Activated CD4-positive, alpha-beta T cell treated with anti-CD3 and anti-CD28 coated beads, Interleukin-2, amount 10 ng/mL, durations not matched to agents 7 days and 5 days (primary cell): Measurements from ENCODE around the gene SH3D19. TPM values are rescaled to one million over a fixed set of nuclear protein-coding genes. Genes with fewer than 3 reads are reported as not detected.

Experiments used
- CTCF ChIA-PET: fragments of 350-600 bp; sonication (Branson Sonifier 250); formaldehyde crosslinking; loops from one replicate; lab custom pipeline; 2021; ENCODE audit warnings: antibody characterized with exemption; lab: Charles Lee
- POLR2A ChIA-PET: fragments of 350-600 bp; sonication (Branson Sonifier 250); formaldehyde crosslinking; loops from one replicate; lab custom pipeline; 2021; ENCODE audit warnings: antibody characterized with exemption; lab: Charles Lee
- DNase-seq: peaks from one replicate; pipeline ENCODE4 v3.0.0-alpha.2; 2020
- H3K27ac Mint-ChIP-seq: one replicate; pipeline ENCODE4 v1.8.0; 2021; ENCODE audit warnings: mild to moderate bottlenecking, moderate library complexity, mixed read lengths
- H3K27me3 Mint-ChIP-seq: one replicate; pipeline ENCODE4 v1.8.0; 2021; ENCODE audit warnings: mixed read lengths
- H3K36me3 Mint-ChIP-seq: one replicate; pipeline ENCODE4 v1.8.0; 2021; ENCODE audit warnings: low read depth, mixed read lengths
- H3K4me1 Mint-ChIP-seq: one replicate; pipeline ENCODE4 v1.8.0; 2021; ENCODE audit warnings: mixed read lengths
- H3K4me3 Mint-ChIP-seq: one replicate; pipeline ENCODE4 v1.8.0; 2021; ENCODE audit warnings: mild to moderate bottlenecking, moderate library complexity, mixed read lengths
- H3K9me3 Mint-ChIP-seq: one replicate; pipeline ENCODE4 v1.8.0; 2021; ENCODE audit warnings: mixed read lengths
- total RNA-seq, 2 experiments: library from RNA; stranded (reverse); gene quantifications; one replicate each; pipeline ENCODE4 v1.2.3, GENCODE V29; 2021

Gene SH3D19
- total RNA-seq, 2 experiments from 2014 or later, result not detected

- POLR2A ChIA-PET, result no interaction called here
- H3K36me3 Mint-ChIP-seq, result no peaks in the 10 kb centered on the region
- DNase-seq, result no peak
- H3K4me1 Mint-ChIP-seq, result no peaks in the 10 kb centered on the region
- no peaks in the 10 kb centered on the region for H3K9me3 Mint-ChIP-seq
- H3K27ac Mint-ChIP-seq, result no peak overlapping the region
- CTCF ChIA-PET, result interaction anchor here (1.0 to 1.5 kb wide), 2 partner anchors 16 to 18 kb away, joined by 3 to 5 read pairs; no protein-coding TSS in a partner anchor
- no peak overlapping the region for H3K4me3 Mint-ChIP-seq
- H3K27me3 Mint-ChIP-seq, result peaks cover 2% of the 10 kb centered on the region
These were observed 118.2 kb downstream of the SH3D19 start for GRCh38 chr4:151207186-151207585.

- Mint-ChIP-seq H3K9me3 (no peaks in the 10 kb centered on the region), H3K27me3 (peaks cover 2% of the 10 kb centered on the region), H3K4me3 (no peak overlapping the region), H3K36me3 (no peaks in the 10 kb centered on the region), H3K4me1 (no peaks in the 10 kb centered on the region), H3K27ac (no peak overlapping the region)
- CTCF ChIA-PET, result interaction anchor here (1.0 to 1.5 kb wide), 2 partner anchors 16 to 19 kb away, joined by 3 to 5 read pairs; no protein-coding TSS in a partner anchor
- POLR2A ChIA-PET, result no interaction called here
- DNase-seq, result no peak
These were observed 119.0 kb downstream of the SH3D19 start for GRCh38 chr4:151206241-151207005.

GRCh38 chr4:151205722-151206121, 119.7 kb downstream of the SH3D19 start:
- H3K27me3 Mint-ChIP-seq, result peaks cover 2% of the 10 kb centered on the region
- H3K27ac Mint-ChIP-seq, result no peak overlapping the region
- H3K4me3 Mint-ChIP-seq, result no peak overlapping the region
- ChIA-PET CTCF (no interaction called here), POLR2A (no interaction called here)
- no peaks in the 10 kb centered on the region for H3K4me1 Mint-ChIP-seq
- DNase-seq, result no peak
- no peaks in the 10 kb centered on the region for H3K9me3 Mint-ChIP-seq
- H3K36me3 Mint-ChIP-seq, result no peaks in the 10 kb centered on the region

- H3K27me3 Mint-ChIP-seq, result peaks cover 2% of the 10 kb centered on the region
- DNase-seq, result no peak
- no peaks in the 10 kb centered on the region for H3K9me3 Mint-ChIP-seq
- ChIA-PET POLR2A (no interaction called here), CTCF (interaction anchor here (0.9 kb wide), 1 partner anchor 141 kb away, joined by 3 read pairs; no protein-coding TSS in a partner anchor)
- no peaks in the 10 kb centered on the region for H3K36me3 Mint-ChIP-seq
- no peak overlapping the region for H3K27ac Mint-ChIP-seq
- no peaks in the 10 kb centered on the region for H3K4me1 Mint-ChIP-seq
- no peak overlapping the region for H3K4me3 Mint-ChIP-seq
These were observed 120.4 kb downstream of the SH3D19 start for GRCh38 chr4:151204925-151205524.

GRCh38 chr4:151202851-151203455, 122.5 kb downstream of the SH3D19 start:
- ChIA-PET CTCF (no interaction called here), POLR2A (no interaction called here)
- Mint-ChIP-seq H3K9me3 (no peaks in the 10 kb centered on the region), H3K36me3 (no peaks in the 10 kb centered on the region), H3K27me3 (peaks cover 2% of the 10 kb centered on the region), H3K4me1 (no peaks in the 10 kb centered on the region), H3K4me3 (no peak overlapping the region), H3K27ac (no peak overlapping the region)
- no peak for DNase-seq

- POLR2A ChIA-PET, result no interaction called here
- peaks cover 2% of the 10 kb centered on the region for H3K27me3 Mint-ChIP-seq
These were observed 123.0 kb downstream of the SH3D19 start for GRCh38 chr4:151202381-151202780.

GRCh38 chr4:151199319-151200190, 125.8 kb downstream of the SH3D19 start:
- peaks cover 2% of the 10 kb centered on the region for H3K27me3 Mint-ChIP-seq
- POLR2A ChIA-PET, result no interaction called here
- H3K4me3 Mint-ChIP-seq, result no peak overlapping the region
- no peaks in the 10 kb centered on the region for H3K9me3 Mint-ChIP-seq
- no peak for DNase-seq
- no peak overlapping the region for H3K27ac Mint-ChIP-seq
- H3K36me3 Mint-ChIP-seq, result no peaks in the 10 kb centered on the region
- H3K4me1 Mint-ChIP-seq, result no peaks in the 10 kb centered on the region
- CTCF ChIA-PET, result no interaction called here

More at GRCh38 chr4:151202381-151202780, 123.0 kb downstream of the SH3D19 start:
- H3K4me3 Mint-ChIP-seq, result no peak overlapping the region
- no peak overlapping the region for H3K27ac Mint-ChIP-seq
- no peaks in the 10 kb centered on the region for H3K36me3 Mint-ChIP-seq
- no peaks in the 10 kb centered on the region for H3K4me1 Mint-ChIP-seq
- no peak for DNase-seq
- CTCF ChIA-PET, result no interaction called here
- H3K9me3 Mint-ChIP-seq, result no peaks in the 10 kb centered on the region

- DNase-seq, result no peak
- H3K36me3 Mint-ChIP-seq, result no peaks in the 10 kb centered on the region
- H3K9me3 Mint-ChIP-seq, result no peaks in the 10 kb centered on the region
- POLR2A ChIA-PET, result no interaction called here
- H3K4me3 Mint-ChIP-seq, result no peak overlapping the region
- CTCF ChIA-PET, result no interaction called here
- H3K27ac Mint-ChIP-seq, result no peak overlapping the region
- no peaks in the 10 kb centered on the region for H3K4me1 Mint-ChIP-seq
- H3K27me3 Mint-ChIP-seq, result peaks cover 2% of the 10 kb centered on the region
These were observed 126.7 kb downstream of the SH3D19 start for GRCh38 chr4:151198748-151199147.

GRCh38 chr4:151197247-151197646, 128.2 kb downstream of the SH3D19 start:
- POLR2A ChIA-PET, result no interaction called here

GRCh38 chr4:151195801-151196200, 129.6 kb downstream of the SH3D19 start:
- Mint-ChIP-seq H3K9me3 (no peaks in the 10 kb centered on the region), H3K4me1 (no peaks in the 10 kb centered on the region), H3K4me3 (no peak overlapping the region), H3K27me3 (peaks cover 2% of the 10 kb centered on the region), H3K36me3 (no peaks in the 10 kb centered on the region), H3K27ac (no peak overlapping the region)
- CTCF ChIA-PET, result no interaction called here
- POLR2A ChIA-PET, result no interaction called here
- no peak for DNase-seq

More at GRCh38 chr4:151197247-151197646, 128.2 kb downstream of the SH3D19 start:
- no peak overlapping the region for H3K4me3 Mint-ChIP-seq
- H3K27me3 Mint-ChIP-seq, result peaks cover 2% of the 10 kb centered on the region
- DNase-seq, result no peak
- CTCF ChIA-PET, result no interaction called here
- no peaks in the 10 kb centered on the region for H3K4me1 Mint-ChIP-seq
- H3K9me3 Mint-ChIP-seq, result no peaks in the 10 kb centered on the region
- H3K27ac Mint-ChIP-seq, result no peak overlapping the region
- no peaks in the 10 kb centered on the region for H3K36me3 Mint-ChIP-seq

GRCh38 chr4:151193414-151193813, 132.0 kb downstream of the SH3D19 start:
- Mint-ChIP-seq H3K9me3 (peaks cover 2% of the 10 kb centered on the region), H3K4me1 (no peaks in the 10 kb centered on the region), H3K4me3 (no peak overlapping the region), H3K27me3 (peaks cover 2% of the 10 kb centered on the region), H3K27ac (no peak overlapping the region), H3K36me3 (no peaks in the 10 kb centered on the region)
- ChIA-PET POLR2A (no interaction called here), CTCF (no interaction called here)
- no peak for DNase-seq

GRCh38 chr4:151192556-151193235, 132.7 kb downstream of the SH3D19 start:
- POLR2A ChIA-PET, result no interaction called here
- CTCF ChIA-PET, result interaction anchor here (0.6 to 1.4 kb wide), 3 partner anchors 24 to 262 kb away, joined by 3 to 6 read pairs (median 3); no protein-coding TSS in a partner anchor
- no peaks in the 10 kb centered on the region for H3K4me1 Mint-ChIP-seq
- peaks cover 2% of the 10 kb centered on the region for H3K27me3 Mint-ChIP-seq
- no peaks in the 10 kb centered on the region for H3K36me3 Mint-ChIP-seq
- H3K9me3 Mint-ChIP-seq, result peaks cover 2% of the 10 kb centered on the region
- no peak overlapping the region for H3K4me3 Mint-ChIP-seq
- no peak for DNase-seq
- H3K27ac Mint-ChIP-seq, result no peak overlapping the region
